H7 (cell line): ENCODE results near the gene PPP1R37. TPM values are rescaled to one million over a fixed set of nuclear protein-coding genes. Genes with fewer than 3 reads are reported as not detected.

ENCODE experiments used
- DNase-seq: peaks from one replicate; pipeline ENCODE4 v3.0.0; 2012
- H3K27me3 ChIP-seq: 2 replicates; pipeline ENCODE4 v1.6.0; 2011; ENCODE audit warnings: mild to moderate bottlenecking, low read length; ENCODE audit not compliant: control insufficient read depth, insufficient read depth
- H3K36me3 ChIP-seq: replicated peaks from 2 replicates; pipeline ENCODE4 v1.5.1; 2011; ENCODE audit warnings: low read length; ENCODE audit not compliant: control insufficient read depth, insufficient read depth
- H3K4me3 ChIP-seq: 2 replicates; pipeline ENCODE4 v1.5.1; 2011; ENCODE audit warnings: low read depth, mild to moderate bottlenecking, control low read depth, low read length, moderate library complexity; ENCODE audit not compliant: insufficient read depth
- total RNA-seq: library from RNA; depleted of rRNA; stranded (reverse); fragments of >200 nt; shearing (Covaris generic); gene quantifications from 2 replicates; pipeline ENCODE4 v1.2.3, GENCODE V29; 2014

PPP1R37 gene
- total RNA-seq, 1 experiment from 2014 or later, result 32.9 TPM

GRCh38 chr19:45150180-45150579 lies 57.2 kb downstream of the PPP1R37 start:
- no peak for DNase-seq
- Histone ChIP-seq H3K4me3 (no peak overlapping the region), H3K27me3 (peaks cover 9% of the 10 kb centered on the region), H3K36me3 (no peaks in the 10 kb centered on the region; the same call in none of the 2 replicates)

GRCh38 chr19:45150751-45151281 lies 57.8 kb downstream of the PPP1R37 start:
- Histone ChIP-seq H3K4me3 (no peak overlapping the region), H3K36me3 (no peaks in the 10 kb centered on the region; the same call in none of the 2 replicates), H3K27me3 (peaks cover 9% of the 10 kb centered on the region)
- no peak for DNase-seq

DNA sequence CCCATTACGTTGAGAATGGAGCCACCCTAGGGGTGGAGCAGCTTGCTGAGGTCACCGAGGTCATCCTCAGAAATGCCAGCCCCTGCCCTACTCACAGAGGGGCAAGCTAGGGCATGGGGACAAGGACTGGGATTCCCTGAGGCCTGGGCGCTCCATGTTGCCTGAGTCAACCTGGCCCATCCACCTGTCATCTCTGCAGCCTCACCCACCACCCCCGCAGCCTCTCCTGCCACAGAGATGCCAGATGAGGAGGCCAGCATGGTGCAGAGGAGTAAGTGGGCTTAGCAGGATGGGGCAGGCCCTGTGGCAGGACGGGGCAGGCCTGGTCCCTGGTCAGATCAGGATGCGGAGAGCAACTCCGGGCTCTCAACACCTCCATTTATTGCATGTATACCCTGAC lies 58.3 kb downstream of the PPP1R37 start:
- Histone ChIP-seq H3K27me3 (peaks cover 9% of the 10 kb centered on the region), H3K4me3 (no peak overlapping the region), H3K36me3 (no peaks in the 10 kb centered on the region; the same call in none of the 2 replicates)
- no peak for DNase-seq

GRCh38 chr19:45151821-45152503 lies 59.0 kb downstream of the PPP1R37 start:
- H3K27me3 ChIP-seq, result peaks cover 9% of the 10 kb centered on the region
- no peak overlapping the region for H3K4me3 ChIP-seq
- H3K36me3 ChIP-seq, result no peaks in the 10 kb centered on the region; the same call in none of the 2 replicates
- DNase-seq, result peak; percentile 80

DNA sequence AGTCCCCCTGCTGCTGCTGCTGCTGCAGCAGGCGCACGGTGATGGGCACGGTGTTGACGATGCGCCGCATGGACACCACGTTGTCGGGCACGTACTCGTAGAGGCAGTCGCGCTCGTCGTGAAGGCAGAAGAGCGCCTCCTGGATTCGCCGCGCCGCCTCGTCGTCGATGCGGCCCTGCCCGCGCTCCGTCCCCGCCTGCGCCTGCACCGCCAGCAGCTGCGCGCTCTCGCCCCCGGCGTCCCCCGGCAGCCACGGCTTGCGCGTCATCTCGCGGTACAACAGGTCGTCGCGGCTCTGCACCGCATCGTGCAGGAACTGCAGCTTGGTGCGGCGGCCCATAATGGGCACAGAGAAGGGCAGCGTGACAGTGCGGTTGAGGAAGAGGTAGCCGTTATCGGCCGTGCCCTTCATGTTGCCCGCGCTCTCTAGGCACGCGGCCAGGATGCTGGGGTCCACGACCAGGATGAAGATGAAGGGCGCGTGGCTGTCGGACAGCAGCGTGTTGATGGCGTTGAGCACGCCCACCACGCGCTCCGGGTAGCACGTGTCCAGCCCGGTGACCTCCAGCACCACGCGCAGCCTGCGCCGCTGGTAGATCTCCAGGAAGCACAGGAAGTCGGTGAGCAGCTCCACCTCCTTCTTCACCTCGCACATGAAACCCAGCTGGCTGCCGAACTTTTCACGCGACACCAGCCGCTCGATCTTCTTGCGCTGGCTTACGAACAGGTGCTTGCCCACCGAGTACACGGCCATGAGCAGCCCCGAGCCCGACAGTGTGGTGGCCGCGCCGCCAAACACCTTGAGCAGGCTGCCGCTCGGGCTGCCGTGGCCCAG lies 59.7 kb downstream of the PPP1R37 start:
- DNase-seq, result peak; percentile 81
- peaks cover 9% of the 10 kb centered on the region for H3K27me3 ChIP-seq
- H3K4me3 ChIP-seq, result no peak overlapping the region
- no peaks in the 10 kb centered on the region for H3K36me3 ChIP-seq

DNA sequence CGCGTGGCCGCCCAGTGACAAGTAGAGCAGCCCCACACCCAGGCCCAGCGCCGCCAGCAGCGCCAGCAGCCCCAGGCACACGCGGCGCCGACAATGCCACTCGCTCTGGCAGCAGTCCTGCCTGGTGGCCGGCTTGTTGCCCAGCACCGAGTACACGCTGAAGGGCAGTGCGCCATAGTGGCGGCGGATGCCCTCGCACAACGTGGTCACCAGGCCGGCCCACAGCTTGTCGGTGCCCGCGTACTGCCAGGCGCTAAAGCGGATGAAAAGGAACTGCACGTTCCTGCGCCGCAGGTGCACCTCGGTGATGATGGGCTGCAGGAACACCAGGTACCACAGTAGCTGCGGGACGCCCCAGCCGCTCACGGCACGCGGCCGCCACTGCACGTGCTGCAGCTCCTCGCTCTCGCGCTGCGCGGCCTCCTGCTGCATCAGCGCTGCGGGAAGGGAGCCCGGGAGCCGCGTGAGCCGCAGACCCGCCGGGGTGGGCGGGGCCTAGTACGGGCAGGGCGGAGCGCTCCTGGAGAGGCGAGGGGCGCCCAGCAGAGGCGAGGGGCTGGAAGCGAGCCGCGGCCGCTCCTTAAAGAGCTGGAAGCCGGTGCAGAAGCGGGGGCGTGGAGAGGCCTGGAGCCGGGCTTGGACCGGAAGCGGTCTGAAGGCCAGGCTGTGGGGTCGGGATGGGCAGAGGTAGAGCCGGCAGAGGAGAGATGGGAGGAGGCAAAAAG lies 60.5 kb downstream of the PPP1R37 start:
- peak overlapping the region; percentile 35 for H3K4me3 ChIP-seq
- DNase-seq, result peak; percentile 95
- no peaks in the 10 kb centered on the region for H3K36me3 ChIP-seq
- H3K27me3 ChIP-seq, result peaks cover 9% of the 10 kb centered on the region

DNA sequence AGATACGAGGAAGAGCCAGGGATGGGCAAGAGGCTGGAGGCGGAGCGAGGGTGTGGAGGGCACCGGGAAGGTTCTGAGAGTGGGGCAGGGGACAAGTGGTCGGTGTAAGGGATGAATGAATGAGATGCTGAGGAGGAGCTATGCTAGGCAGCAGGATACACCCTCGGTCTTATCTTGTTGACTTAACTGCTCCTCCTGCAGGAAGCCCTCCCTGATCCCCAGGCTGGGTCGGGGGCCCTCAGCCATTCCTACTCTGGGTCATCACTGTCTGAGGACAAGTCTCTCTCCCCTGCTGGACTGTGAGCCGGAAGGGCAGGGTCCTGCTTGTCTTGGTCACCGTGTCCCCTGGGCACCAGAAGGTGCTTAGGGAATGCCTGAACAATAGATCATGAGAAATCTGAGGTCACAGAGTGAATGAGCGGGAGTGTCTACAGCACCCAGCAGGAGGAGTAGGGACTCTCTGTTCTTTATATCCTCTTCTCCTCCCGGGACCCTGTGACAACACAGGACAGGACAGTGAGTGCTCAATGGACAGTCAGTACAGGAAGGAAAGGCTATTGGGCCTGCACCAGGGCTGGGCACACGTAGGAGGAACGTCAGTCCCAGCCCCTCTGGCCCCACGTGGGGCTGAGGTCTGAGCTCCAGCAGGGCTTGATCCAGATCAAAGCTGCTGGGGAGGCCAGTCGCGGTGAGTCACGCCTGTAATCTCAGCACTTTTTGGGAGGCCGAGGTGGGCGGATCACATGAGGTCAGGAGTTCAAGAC lies 61.3 kb downstream of the PPP1R37 start:
- Histone ChIP-seq H3K27me3 (peaks cover 9% of the 10 kb centered on the region), H3K36me3 (no peaks in the 10 kb centered on the region), H3K4me3 (peak overlapping the region; percentile 35)
- no peak for DNase-seq

- DNase-seq, result peak; percentile 86
- no peak overlapping the region for H3K4me3 ChIP-seq
- peaks cover 9% of the 10 kb centered on the region for H3K27me3 ChIP-seq
- H3K36me3 ChIP-seq, result no peaks in the 10 kb centered on the region
Measured at GRCh38 chr19:45156011-45156630, 63.1 kb downstream of the PPP1R37 start.

DNA sequence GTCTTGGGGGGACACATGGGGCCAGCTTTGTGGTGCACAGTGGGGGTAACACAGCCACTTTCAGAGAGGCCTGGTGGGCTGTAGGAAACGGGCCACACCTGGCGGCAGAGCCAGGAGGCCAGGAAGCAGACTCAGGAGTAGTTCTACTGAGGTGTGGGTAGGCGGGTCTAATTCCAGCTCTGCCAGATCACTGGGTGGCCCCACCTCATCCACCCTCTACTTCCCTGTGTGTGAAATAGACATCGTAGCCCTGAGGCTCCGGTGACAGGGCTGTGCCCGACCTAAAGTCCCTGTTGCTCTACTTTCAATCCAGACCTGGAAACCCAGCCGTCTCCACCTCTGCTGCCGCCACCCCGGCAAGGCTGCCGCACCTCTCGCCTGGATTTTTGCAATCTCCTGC lies 63.8 kb downstream of the PPP1R37 start:
- no peak overlapping the region for H3K4me3 ChIP-seq
- H3K27me3 ChIP-seq, result peaks cover 9% of the 10 kb centered on the region
- no peaks in the 10 kb centered on the region for H3K36me3 ChIP-seq
- DNase-seq, result peak; percentile 51

DNA sequence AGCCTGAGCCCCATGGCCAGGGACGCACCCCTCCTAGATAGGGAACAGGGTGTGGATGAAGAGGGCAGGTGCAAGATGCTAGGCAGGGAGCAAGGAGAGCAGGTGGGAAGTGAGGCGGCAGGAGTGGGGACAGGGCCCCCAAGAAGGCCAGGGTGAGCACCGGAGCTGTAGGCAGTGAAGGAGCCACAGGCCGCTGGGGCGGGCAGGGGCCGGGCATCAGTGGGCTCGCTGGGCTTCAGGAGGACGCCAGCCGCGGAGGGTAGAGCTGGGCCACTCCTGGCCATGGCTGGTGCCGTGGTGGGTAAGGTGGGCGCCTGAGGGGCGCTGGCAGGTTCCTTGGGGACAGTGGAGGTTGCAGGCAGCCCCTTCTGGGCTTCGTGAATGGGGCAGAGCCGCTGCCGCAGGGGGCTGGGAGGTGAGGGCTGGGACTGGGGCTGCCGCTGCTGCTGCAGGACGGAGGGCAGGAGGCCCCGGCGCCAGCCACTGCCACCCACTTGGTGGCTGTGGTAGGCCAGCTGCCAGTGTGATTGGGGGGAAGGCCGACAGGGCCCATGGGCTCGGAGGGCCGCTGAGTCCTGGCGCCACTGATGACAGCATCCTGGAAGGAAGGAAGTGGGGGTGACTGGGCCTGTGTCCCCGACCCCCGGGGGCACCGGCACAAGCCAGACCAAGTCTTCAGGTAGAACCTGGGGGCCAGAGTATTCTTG lies 65.7 kb downstream of the PPP1R37 start:
- no peak overlapping the region for H3K4me3 ChIP-seq

DNA sequence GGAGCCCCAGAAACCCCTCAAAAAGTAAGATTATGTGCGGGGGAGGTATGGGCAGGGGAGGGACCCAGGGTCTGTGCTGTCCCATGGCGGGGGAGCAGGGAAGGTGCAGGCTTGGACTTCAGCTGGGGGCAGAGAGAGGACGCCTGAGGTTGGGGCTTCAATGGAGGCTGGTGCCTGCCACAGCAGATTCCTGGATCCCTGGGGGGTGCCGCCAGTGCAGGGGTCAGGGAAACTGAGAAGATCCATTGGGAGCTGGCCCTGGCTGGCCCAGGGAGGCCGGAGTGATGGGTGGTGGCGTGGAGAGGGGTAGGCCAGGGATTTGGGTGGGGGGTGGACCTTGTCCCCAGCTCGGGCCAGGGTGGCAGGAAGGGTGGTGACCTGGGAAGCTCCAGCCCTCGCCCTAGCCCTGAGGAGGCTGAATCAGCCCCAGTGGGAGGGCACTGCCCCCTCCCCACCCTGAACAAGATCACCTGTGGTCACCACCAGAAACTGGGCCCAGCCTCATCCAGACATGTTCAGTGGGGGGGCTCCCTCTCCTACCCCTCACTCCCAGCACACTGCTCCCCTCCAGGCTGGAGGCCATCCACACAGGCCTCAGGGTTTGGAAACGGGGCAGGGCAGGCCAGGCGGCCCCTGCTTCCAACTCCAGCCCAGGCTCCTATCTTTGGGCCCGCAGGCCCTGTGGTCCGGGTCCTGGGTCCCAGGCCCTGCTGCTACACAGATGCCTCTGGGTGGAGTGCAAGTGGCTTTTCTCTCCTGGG lies 66.4 kb downstream of the PPP1R37 start:
- no peaks in the 10 kb centered on the region; the same call in none of the 2 replicates for H3K27me3 ChIP-seq
- DNase-seq, result peak; percentile 58
- no peak overlapping the region for H3K4me3 ChIP-seq
- H3K36me3 ChIP-seq, result no peaks in the 10 kb centered on the region

More for the DNA sequence above, 65.7 kb downstream of the PPP1R37 start:
- Histone ChIP-seq H3K36me3 (no peaks in the 10 kb centered on the region), H3K27me3 (peaks cover 7% of the 10 kb centered on the region)
- DNase-seq, result peak; percentile 57

- Histone ChIP-seq H3K27me3 (no peaks in the 10 kb centered on the region; the same call in none of the 2 replicates), H3K36me3 (no peaks in the 10 kb centered on the region), H3K4me3 (no peak overlapping the region)
- no peak for DNase-seq
Measured at GRCh38 chr19:45159971-45160324, 67.0 kb downstream of the PPP1R37 start.
